Measurements from ENCODE around the gene GPA33. TPM values are rescaled to one million over a fixed set of nuclear protein-coding genes. Genes with fewer than 3 reads are reported as not detected.

Gene GPA33
- total RNA-seq, 2 donors from 2014 or later, result 0.20 to 0.76 TPM

DNA sequence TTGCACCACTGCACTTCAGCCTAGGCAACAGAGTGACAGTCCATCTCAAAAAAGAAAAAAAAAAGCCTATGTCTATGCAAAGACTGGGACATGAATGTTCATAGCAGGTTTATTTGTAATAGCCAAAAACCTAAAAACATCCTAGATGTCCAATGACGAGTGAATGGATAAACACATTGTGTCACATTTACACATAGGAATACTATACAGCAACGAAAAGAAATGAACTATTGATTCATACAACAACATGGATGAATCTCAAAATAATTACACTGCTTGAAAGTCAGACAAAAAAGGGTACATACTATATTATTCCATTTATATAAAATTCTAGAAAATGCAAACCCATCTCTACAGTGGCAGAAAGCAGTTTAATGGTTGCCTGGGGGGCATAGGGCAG is 11.6 kb upstream of the GPA33 start:
- no peak for ATAC-seq
- Mint-ChIP-seq H3K9me3 (no peaks in the 10 kb centered on the region), H3K36me3 (no peaks in the 10 kb centered on the region), H3K27ac (no peak overlapping the region)
- DNase-seq (ENCODE audit: low spot score in 2 of 2), result no peak

- Mint-ChIP-seq H3K27ac (no peak overlapping the region), H3K9me3 (no peaks in the 10 kb centered on the region), H3K36me3 (no peaks in the 10 kb centered on the region)
- ATAC-seq (no peak), DNase-seq (ENCODE audit: low spot score in 2 of 2) (no peak)
Measured at GRCh38 chr1:167100730-167101129, 10.6 kb upstream of the GPA33 start.

GRCh38 chr1:167099851-167100250 is 9.7 kb upstream of the GPA33 start:
- ATAC-seq (no peak), DNase-seq (ENCODE audit: low spot score in 2 of 2) (no peak)
- Mint-ChIP-seq H3K9me3 (no peaks in the 10 kb centered on the region), H3K36me3 (no peaks in the 10 kb centered on the region), H3K27ac (no peak overlapping the region)

DNA sequence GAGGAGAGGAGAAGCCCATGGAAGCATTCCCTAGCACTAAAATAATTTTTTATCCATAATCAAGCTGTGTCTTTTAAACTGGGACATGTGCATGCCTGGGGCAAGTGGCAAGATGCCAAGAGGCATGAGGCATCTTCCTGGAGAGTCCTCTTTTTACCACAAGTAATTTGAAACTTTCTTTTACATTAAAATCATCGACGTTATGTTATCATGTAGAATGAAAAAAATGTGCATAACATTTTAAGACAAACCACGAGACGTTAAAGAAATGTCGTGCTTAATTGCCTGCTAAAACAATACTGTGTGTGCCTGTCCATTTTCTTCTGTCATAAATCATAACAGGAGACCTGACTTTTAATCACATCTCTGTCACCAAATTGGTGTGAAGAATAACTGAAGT is 5.2 kb upstream of the GPA33 start:
- DNase-seq (ENCODE audit: low spot score in 2 of 2) (no peak), ATAC-seq (no peak)
- Mint-ChIP-seq H3K36me3 (peaks cover 0 to under 1% of the 10 kb centered on the region in 2 donors), H3K9me3 (no peaks in the 10 kb centered on the region), H3K27ac (no peak overlapping the region)

DNA sequence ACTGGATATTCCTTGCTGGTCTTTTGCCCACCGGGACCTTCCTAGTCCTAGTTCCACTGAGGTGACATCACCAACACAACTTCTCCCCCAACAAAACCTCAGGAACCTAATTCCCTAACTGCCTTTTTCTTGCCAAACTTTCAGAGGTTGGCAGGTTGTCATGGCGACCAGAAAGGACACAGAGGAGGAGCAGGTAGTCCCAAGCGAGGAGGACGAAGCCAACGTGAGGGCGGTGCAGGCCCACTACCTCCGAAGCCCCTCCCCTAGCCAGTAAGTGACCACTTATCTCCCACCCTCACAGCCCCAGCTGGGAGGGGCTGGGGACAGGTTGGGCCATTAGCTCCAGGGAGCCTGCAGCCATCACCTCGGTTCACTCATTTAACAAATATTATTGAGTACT is 4.5 kb upstream of the GPA33 start:
- H3K36me3 Mint-ChIP-seq, result peaks cover 0 to 6% of the 10 kb centered on the region in 2 donors
- DNase-seq (ENCODE audit: low spot score in 2 of 2) (no peak), ATAC-seq (no peak)
- H3K27ac Mint-ChIP-seq, result no peak overlapping the region
- H3K9me3 Mint-ChIP-seq, result no peaks in the 10 kb centered on the region

DNA sequence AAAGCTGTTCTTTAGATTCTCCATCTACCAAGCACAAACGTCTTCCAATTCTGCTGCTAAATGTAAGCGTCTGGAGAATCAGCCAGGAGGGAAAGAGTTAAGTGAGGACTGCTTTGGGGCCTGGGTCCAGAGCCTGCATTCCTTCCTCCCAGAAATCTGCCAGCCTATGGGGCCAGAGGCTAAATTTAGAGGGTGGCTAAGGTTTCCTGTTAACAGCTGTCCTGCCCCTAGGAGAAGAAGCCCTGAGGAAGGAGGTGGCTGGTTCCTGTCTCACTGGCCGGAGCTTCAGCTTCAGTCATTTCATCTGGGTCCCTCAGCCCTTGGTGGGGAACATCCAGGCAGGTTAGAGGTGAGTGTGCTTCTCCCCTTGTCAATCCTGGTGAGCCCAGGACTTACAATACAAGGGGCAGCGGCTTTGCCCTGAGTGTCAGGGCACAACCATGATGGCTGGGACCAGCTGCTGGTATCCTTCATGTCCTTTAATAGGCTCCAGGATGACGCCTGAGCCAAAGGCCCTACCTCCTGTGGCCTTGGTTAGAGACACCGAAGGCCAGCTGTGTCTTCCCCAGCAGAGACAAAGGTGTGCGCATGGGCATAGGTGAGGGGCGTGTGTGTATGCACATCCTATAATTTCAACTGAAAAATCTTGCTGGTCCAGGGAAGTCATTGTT is 3.8 kb upstream of the GPA33 start, which contains the start of gene STYXL2:
STYXL2 (plus strand) TSS at position 230 of the 671 bp plus-strand sequence. CDS start 775 bp downstream, outside the sequence.
- Mint-ChIP-seq H3K9me3 (peaks cover 5% of the 10 kb centered on the region in 2 donors), H3K36me3 (peaks cover 6 to 7% of the 10 kb centered on the region in 2 donors), H3K27ac (peak within 1 kb of the TSS in 1 of 2 donors; percentile 18)
- ATAC-seq (no peak), DNase-seq (ENCODE audit: low spot score in 2 of 2) (no peak)

GRCh38 chr1:167092653-167093052 is 2.5 kb upstream of the GPA33 start:
- peaks cover 6 to 7% of the 10 kb centered on the region in 2 donors for H3K36me3 Mint-ChIP-seq
- no peak for ATAC-seq
- peaks cover 5% of the 10 kb centered on the region in 2 donors for H3K9me3 Mint-ChIP-seq
- no peak overlapping the region for H3K27ac Mint-ChIP-seq
- DNase-seq (ENCODE audit: low spot score in 2 of 2), result no peak

DNA sequence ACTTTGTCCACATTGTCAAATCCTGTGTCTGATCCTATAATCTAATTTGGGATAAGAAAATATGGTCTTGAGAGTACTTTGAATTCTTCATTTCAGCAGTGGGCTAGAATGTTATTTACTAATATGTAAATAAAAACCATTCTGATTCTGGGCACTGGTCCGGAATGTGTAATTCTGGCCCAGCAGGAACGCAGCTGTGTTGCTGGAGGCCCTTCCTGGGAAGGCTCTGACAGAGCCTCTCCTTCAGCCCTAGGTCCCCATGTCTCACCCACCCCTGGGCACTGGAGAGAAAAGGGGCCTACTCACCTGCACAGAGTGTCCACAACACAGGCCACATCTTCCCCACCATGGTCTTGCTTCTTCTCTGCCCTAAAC is 251 bp downstream of the GPA33 start:
- Mint-ChIP-seq H3K36me3 (peaks cover 6 to 7% of the 10 kb centered on the region in 2 donors), H3K9me3 (peaks cover 5% of the 10 kb centered on the region in 2 donors)

DNA sequence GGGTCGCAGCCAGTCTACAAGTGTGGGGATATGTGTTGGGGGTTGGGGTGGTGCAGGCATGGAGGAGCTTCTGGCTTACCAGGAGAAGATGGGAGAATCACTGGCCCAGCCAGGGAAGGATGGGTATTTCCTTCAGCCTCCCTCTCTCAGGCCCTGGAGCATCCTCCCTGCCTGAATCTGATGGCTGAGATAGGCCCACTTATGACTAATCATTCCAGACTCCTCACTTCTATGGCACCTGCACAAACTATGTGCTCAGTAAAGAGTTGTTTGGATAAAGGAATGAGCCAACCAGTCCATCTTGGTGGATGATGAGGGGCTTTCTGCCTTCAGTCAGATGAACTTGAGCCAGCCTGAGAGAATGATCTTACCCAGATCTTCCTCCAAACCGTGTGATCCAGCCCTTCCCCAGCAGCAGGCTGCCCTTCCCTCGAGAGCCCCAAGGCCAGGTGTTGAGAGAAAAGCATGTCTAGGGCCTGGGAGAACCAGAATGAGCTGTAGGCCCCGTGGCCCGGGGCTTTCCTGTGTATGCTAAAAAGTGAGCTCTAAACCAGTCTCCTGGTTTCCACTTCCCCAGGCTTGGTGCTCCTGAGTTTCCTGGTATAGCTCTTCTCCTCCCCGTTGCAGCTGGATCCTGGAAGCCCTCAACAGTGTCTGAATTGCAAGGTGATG is 1.3 kb downstream of the GPA33 start:
- Mint-ChIP-seq H3K36me3 (peaks cover 6 to 7% of the 10 kb centered on the region in 2 donors), H3K27ac (peak overlapping the region in 1 of 2 donors; percentile 83), H3K9me3 (peaks cover 5% of the 10 kb centered on the region in 2 donors)
- DNase-seq (ENCODE audit: low spot score in 2 of 2), result no peak
- no peak for ATAC-seq

More for the DNA sequence above, 251 bp downstream of the GPA33 start:
- peak overlapping the region; percentile 83 to 87 for H3K27ac Mint-ChIP-seq
- DNase-seq (ENCODE audit: low spot score in 2 of 2) (no peak), ATAC-seq (peak in 1 of 2 donors; percentile 32)

GRCh38 chr1:167086768-167087167 is 3.4 kb downstream of the GPA33 start:
- Mint-ChIP-seq H3K27ac (no peak overlapping the region), H3K9me3 (peaks cover 5% of the 10 kb centered on the region in 2 donors), H3K36me3 (peaks cover 6 to 7% of the 10 kb centered on the region in 2 donors)
- ATAC-seq, result no peak
- no peak for DNase-seq (ENCODE audit: low spot score in 2 of 2)

GRCh38 chr1:167086033-167086432 is 4.1 kb downstream of the GPA33 start:
- DNase-seq (ENCODE audit: low spot score in 2 of 2), result no peak
- Mint-ChIP-seq H3K27ac (no peak overlapping the region), H3K9me3 (peaks cover 5% of the 10 kb centered on the region in 2 donors), H3K36me3 (peaks cover 6 to 7% of the 10 kb centered on the region in 2 donors)
- no peak for ATAC-seq

DNA sequence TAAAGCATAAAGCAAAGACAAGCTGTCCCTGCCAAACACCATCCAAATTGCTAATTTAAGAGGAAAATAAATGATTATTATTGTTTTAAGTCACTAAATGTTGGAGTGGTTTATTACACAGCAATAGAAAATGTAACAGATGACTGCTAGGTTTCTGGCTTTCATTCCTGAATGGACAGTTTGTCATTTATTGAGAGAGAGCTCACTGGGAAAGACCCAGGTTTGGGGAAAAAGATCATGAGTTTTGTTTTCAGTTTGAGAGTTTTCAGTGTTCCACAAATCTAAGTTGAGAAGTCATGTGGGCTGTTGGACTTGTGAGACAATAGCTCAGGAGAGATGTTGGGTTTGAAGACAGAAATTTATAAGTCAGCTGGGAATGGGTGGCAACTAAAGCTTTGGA is 5.4 kb downstream of the GPA33 start:
- ATAC-seq (peak; percentile 60 to 73), DNase-seq (ENCODE audit: low spot score in 2 of 2) (no peak)
- H3K36me3 Mint-ChIP-seq, result peaks cover 0 to 7% of the 10 kb centered on the region in 2 donors
- no peak overlapping the region for H3K27ac Mint-ChIP-seq
- peaks cover 5% of the 10 kb centered on the region in 2 donors for H3K9me3 Mint-ChIP-seq

- ATAC-seq (no peak), DNase-seq (ENCODE audit: low spot score in 2 of 2) (no peak)
- H3K27ac Mint-ChIP-seq, result no peak overlapping the region
- no peaks in the 10 kb centered on the region for H3K9me3 Mint-ChIP-seq
- H3K36me3 Mint-ChIP-seq, result no peaks in the 10 kb centered on the region
Measured at GRCh38 chr1:167083871-167084270, 6.3 kb downstream of the GPA33 start.

- no peaks in the 10 kb centered on the region for H3K36me3 Mint-ChIP-seq
- no peak overlapping the region for H3K27ac Mint-ChIP-seq
- no peaks in the 10 kb centered on the region for H3K9me3 Mint-ChIP-seq
- DNase-seq (ENCODE audit: low spot score in 2 of 2), result no peak
- no peak for ATAC-seq
Measured at GRCh38 chr1:167083066-167083665, 7.0 kb downstream of the GPA33 start.

DNA sequence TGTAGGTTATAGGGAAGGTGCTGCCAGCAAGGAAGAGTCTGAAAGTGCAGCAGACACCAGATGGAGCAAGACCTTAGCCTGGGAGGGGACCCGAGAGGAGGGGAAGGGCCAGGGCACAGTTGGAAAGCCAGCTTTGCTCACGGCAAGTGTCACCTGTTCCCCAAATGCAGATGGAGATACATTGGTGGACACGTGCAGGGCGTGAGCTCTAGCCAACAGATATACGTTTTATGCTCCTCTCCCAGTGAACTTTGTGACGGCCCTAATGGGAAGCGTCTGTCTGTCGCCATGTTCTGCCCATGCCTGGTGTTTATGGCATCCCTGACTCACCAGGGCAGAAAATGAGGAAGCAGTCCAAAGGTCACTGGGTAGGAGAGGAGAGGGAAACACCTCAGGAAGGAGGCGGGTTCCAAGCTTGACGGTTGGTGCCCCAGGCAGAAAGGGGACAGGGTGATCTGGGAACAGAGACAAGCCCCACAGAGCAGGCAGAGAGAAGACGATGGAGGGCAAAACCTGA is 7.6 kb downstream of the GPA33 start:
- Mint-ChIP-seq H3K27ac (peak overlapping the region in 1 of 2 donors; percentile 17), H3K9me3 (no peaks in the 10 kb centered on the region), H3K36me3 (no peaks in the 10 kb centered on the region)
- no peak for ATAC-seq
- DNase-seq (ENCODE audit: low spot score in 2 of 2), result no peak

DNA sequence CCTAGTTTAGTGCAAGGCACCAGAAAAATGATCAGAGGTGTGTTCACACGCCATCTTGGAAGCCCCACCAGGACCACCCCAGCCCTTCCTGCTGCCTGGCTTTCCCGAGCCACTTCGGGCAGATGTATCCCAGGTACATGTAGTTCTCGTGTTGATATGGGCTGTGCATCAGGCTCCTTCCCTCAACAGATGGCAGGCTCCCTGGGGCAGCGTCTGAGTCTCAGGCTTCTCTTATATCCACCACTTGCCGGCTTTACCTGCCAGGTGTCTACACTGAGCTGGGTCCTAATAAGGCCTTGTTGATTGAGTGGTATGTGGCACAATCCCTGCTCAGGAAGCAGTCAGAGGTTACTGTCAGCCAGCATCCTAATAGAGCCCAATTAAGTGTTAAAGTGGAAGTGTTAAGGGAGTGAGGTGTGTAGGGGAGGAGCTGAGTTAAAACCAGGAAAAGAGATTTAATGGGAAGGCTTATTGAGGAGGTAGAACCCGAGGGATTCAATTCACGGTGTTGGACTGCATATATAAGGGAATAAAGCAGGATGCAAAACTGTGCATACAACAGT is 8.5 kb downstream of the GPA33 start:
- no peaks in the 10 kb centered on the region for H3K9me3 Mint-ChIP-seq
- no peak for DNase-seq (ENCODE audit: low spot score in 2 of 2)
- no peak overlapping the region for H3K27ac Mint-ChIP-seq
- H3K36me3 Mint-ChIP-seq, result no peaks in the 10 kb centered on the region
- no peak for ATAC-seq

DNA sequence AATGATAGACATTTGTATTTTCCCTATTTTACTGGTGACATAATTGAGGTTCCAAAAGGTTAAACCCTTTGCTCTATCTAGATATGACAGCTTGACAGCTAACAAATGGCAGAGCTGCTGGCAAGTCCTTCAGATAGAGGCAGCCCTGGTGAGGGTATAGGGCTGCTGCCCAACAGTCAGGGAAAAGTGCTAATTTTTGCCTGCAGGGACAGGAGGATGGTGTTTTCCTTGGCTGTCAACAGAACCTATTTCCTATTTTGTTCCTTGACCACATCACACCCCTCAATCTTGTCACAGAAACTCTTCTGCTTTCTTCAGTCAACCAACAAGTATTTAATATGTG is 12.3 kb downstream of the GPA33 start:
- Mint-ChIP-seq H3K9me3 (peaks cover 0 to 6% of the 10 kb centered on the region in 2 donors), H3K27ac (no peak overlapping the region)
- no peak for ATAC-seq

More for the DNA sequence above, 12.3 kb downstream of the GPA33 start:
- no peaks in the 10 kb centered on the region for H3K36me3 Mint-ChIP-seq
- DNase-seq (ENCODE audit: low spot score in 2 of 2), result no peak
